SK-MEL-5 (cell line): ENCODE measurements around the gene CLEC11A. TPM values are rescaled to one million over a fixed set of nuclear protein-coding genes. Genes with fewer than 3 reads are reported as not detected.
A peak's percentile ranks its signal among the peaks of the same experiment; 100 is the strongest.

ENCODE experiments used
- DNase-seq: peaks from one replicate; pipeline ENCODE4 v3.0.0-alpha.2; 2016; ENCODE audit warnings: low read depth, low spot score
- in situ Hi-C: cut with HindIII; loops from 2 replicates; pipeline ENCODE4 v1.10.0; 2016; ENCODE audit warnings: low sequenced_read_pairs, high pct_unique_total_duplicates, low pct_unique_long_range_greater_than_20kb
- total RNA-seq: library from RNA; depleted of rRNA; stranded (reverse); fragments of >200 nt; shearing (Covaris generic); gene quantifications from 2 replicates; pipeline ENCODE4 v1.2.3, GENCODE V29; 2014

The CLEC11A gene
- total RNA-seq, 1 experiment from 2014 or later = 1.2 TPM

DNA sequence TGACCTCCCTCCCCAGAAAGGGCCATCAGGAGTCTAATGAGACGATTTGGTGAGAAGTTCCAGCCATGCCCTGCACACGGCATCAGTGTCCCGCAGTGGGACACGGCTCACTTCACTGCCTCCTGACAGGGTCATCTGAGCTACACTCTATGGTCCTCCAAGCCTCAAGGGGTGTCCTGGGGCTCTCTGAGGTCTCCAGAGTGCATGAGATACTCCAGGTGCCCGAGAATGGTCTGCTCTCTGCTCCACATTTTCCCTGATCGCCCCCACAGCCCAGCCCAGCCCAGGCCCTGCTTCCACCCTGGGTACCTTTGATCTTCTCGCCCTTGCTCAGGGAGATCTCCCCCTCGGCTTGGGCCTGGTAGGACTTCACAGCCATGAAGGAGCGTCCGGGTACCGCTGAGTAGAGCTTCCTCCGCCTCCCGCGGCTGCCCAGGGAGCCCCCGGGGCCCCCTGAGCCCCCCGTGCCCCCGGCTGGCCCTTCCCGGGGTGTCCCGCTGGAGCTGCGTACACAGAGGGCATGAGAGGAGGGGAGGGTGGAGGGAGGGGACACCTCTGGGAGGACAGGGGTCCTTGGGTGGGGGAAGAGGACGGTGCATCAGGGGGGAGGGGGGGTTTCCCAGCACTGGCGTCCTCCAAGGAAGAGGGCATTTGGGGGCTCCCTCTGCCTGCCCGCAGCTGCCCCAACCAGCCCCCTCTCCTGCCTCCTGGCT, 20.9 kb upstream of the CLEC11A start:
- in situ Hi-C loops = no loop called here

DNA sequence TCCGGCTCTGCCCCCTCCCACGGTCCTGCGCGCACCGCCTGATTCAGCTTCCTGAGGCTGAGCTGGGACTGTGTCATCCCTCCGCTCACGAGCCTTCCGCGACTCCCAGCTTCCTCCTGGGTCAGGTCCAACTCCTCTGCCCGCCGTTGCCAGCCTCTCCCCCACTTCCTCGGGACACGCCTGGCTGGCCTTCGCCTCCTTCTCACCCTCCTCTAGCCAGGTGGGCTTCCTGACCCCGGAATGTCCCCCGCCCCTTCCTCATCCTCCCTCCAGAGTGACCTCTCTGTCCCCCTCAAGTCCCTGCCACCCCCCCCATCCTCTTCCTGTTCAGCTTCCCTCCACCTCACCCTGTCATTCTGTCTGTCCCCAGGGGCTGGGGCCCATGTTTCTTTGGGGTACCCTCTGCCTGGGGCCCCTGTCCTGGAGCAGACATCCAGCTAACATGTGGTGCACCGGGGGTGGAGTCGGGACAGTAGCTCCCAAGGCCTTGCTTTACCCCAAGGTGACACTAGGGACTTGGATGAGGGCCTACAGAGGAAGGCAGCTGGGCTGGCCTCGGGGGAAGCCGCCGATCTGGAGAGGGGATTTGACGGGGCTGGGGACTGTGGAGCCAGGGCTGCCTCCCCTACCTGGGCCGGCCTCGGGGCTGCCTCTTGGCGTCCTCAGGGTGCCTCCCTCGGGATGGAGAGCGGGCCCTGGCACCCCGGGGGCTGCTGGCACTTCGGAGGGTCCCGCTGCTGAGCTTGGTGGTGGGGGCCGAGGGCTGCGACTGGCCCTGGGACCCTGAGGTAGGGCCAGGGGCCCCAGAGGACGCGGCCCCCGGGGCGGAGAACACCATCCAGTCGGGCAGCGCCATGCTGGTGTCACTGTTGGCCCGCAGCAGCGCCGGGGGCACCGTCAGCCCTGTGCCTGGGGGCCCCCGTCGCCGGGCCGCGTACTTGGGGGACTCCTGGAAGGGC, 20.0 kb upstream of the CLEC11A start:
- DNase-seq = no peak
- in situ Hi-C loops = no loop called here

More for the DNA sequence above, 20.9 kb upstream of the CLEC11A start:
- no peak for DNase-seq

DNA sequence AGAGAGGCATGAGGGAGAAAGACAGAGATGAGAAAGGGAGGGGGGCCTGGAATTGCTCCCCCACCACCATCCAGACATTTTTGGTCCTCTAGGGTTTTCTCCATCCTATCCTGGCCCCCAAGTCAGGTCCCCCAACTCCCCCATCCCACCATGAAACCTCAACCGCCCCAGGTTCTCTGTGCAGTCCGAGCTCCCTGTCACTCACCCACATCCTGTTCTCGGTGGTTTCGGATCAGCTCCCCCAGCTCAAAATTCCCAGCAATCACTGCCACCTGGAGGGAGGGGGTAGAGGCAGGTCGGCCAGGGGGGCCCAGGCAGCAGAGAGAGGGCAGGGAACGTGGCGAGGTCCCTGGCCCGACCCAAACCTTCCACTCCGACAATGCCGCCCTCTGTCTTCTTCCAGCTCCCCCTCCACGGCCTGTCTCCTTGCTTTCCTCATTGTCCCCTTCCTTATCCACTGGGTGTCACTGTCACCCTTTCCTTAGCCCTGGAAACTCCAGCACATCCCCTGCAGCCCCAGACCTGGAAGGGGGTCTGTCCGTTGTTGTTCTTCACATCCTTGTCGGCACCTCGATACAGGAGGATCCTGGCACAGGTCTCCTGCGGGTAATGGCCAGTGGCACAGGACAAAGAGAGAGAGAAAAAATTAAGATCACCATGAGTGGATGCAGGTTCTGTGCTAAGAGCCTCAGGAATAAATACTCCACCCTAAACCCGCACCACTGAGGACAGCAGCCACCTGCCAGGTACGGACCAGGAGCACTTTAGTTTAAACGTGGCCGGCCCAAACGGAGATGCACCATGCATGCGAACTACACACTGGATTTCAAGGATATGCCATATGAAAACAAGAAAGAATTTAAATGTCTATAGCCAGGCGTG, 19.0 kb upstream of the CLEC11A start:
- DNase-seq = peak; percentile 29
- in situ Hi-C loops = no loop called here

GRCh38 chr19:50705422-50706019, 17.6 kb upstream of the CLEC11A start:
- DNase-seq = peak; percentile 79

GRCh38 chr19:50706387-50706786, 16.8 kb upstream of the CLEC11A start:
- in situ Hi-C loops = no loop called here
- DNase-seq = no peak

More at GRCh38 chr19:50705422-50706019, 17.6 kb upstream of the CLEC11A start:
- in situ Hi-C loops = no loop called here

GRCh38 chr19:50708179-50708879, 14.8 kb upstream of the CLEC11A start:
- in situ Hi-C loops = no loop called here
- no peak for DNase-seq

GRCh38 chr19:50710094-50710493, 13.1 kb upstream of the CLEC11A start:
- in situ Hi-C loops = no loop called here
- peak; percentile 16 for DNase-seq

GRCh38 chr19:50710612-50711011, 12.6 kb upstream of the CLEC11A start:
- in situ Hi-C loops = no loop called here
- no peak for DNase-seq

GRCh38 chr19:50711196-50711595, 12.0 kb upstream of the CLEC11A start:
- DNase-seq = no peak
- in situ Hi-C loops = no loop called here

DNA sequence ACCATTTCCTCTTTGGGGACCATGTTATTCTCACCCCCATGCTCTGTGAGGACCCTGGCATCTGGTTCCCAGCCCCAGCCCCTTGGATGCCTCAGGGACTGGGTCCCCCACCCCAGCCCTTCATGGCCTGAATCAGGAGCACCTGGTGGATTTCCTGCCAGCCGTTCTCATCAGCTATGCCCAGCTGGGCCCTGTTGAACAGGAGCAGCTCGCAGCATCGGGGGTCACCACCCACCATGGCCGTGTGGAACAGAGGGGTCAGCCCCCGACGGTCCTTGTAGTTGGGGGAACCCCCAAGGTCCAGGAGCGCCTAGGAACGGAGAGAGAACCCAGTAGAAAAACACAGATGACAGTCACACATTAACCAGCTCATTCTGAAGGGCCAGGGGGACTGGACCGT, 11.4 kb upstream of the CLEC11A start:
- in situ Hi-C loops = no loop called here

DNA sequence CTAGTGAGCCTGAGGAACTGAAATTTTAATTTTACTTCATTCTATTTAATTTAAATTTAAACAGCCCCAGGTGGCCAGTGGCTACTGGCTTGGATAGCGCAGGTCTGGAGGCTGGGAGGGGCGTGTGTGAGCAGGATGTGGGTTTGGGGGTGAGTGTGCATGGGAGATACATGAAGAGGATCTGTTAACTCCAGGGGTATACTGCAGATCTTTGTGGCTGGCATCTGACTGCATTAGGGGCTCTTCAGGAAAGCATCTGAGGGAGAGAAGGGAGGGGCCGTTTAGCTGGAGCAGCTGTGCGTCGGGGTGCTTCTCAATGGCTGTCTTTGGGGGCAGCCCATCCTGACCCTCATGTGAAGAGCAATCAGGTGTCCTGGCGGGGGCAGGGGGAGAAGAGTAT, 10.3 kb upstream of the CLEC11A start:
- no peak for DNase-seq
- in situ Hi-C loops = no loop called here

More for the DNA sequence above, 11.4 kb upstream of the CLEC11A start:
- DNase-seq = no peak

GRCh38 chr19:50713556-50714236, 9.5 kb upstream of the CLEC11A start:
- in situ Hi-C loops = no loop called here
- no peak for DNase-seq

GRCh38 chr19:50716178-50717025, 6.8 kb upstream of the CLEC11A start:
- in situ Hi-C loops = no loop called here
- no peak for DNase-seq

- no peak for DNase-seq
- in situ Hi-C loops = no loop called here
Measured at GRCh38 chr19:50717026-50717723, 6.0 kb upstream of the CLEC11A start.

DNA sequence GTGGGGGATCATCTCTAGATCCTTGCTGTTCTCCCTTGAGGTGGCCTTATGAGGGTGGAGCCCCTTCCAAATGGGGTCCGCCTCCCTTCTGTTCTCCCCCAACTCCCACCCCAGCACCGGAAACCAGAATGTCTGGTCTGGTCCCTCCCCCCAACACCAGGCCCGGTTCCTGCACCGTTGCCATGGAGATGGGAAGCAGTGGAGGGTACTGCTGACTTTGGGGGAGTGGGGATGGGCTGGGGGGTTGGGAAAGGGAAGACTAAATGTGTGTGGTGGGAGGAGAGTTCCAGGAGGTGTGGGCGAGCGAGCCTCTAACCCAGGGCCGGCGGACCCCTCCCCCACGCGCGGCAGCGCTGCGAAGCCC, 5.3 kb upstream of the CLEC11A start:
- DNase-seq = no peak
- in situ Hi-C loops = no loop called here
